ENCODE data around the gene ZFP91. TPM values are rescaled to one million over a fixed set of nuclear protein-coding genes. Genes with fewer than 3 reads are reported as not detected.

Gene ZFP91
- total and polyA plus RNA-seq, 7 donors, result 27.8 to 94.1 (median 68.4) TPM

DNA sequence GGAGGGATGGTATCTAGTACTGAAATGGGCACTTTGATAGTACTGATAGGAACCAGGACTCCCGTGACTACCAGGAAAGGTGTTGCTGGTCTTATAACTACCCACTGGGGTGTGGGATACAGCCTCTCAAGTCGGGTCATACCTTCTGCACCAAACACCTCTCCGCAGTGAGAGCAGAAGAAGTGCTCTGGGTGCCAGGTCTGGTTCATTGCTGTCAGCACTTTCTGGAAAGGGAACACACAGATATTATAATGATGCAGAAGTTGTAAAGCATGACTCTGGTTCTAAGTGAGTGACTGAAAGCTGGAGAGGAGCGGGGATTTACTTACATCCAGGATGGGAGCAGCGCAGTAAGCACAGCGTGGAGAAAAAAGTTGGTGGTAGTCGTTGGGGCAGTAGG lies 29.2 kb upstream of the ZFP91 start:
- DNase-seq, result no peak
- H3K4me3 ChIP-seq, result no peak overlapping the region
- H3K36me3 ChIP-seq (ENCODE audit: insufficient read depth in 1 of 2, low read depth in 1 of 2), result peaks cover 11 to 99% of the 10 kb centered on the region in 2 donors
- no peak overlapping the region for H3K27ac ChIP-seq
- no peaks in the 10 kb centered on the region for H3K4me1 ChIP-seq
- WGBS, 3 donors, result 93 to 97% (median 94%) methylated on average over 7 of the region's 7 CpGs
- no peaks in the 10 kb centered on the region for H3K27me3 ChIP-seq (ENCODE audit: insufficient read depth in 3 of 3, low read length in 2 of 3)
- TF ChIP-seq, protein P1, sequence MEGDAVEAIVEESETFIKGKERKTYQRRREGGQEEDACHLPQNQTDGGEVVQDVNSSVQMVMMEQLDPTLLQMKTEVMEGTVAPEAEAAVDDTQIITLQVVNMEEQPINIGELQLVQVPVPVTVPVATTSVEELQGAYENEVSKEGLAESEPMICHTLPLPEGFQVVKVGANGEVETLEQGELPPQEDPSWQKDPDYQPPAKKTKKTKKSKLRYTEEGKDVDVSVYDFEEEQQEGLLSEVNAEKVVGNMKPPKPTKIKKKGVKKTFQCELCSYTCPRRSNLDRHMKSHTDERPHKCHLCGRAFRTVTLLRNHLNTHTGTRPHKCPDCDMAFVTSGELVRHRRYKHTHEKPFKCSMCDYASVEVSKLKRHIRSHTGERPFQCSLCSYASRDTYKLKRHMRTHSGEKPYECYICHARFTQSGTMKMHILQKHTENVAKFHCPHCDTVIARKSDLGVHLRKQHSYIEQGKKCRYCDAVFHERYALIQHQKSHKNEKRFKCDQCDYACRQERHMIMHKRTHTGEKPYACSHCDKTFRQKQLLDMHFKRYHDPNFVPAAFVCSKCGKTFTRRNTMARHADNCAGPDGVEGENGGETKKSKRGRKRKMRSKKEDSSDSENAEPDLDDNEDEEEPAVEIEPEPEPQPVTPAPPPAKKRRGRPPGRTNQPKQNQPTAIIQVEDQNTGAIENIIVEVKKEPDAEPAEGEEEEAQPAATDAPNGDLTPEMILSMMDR (IDR thresholded peaks at IDR 0.05), result no peak
- no peaks in the 10 kb centered on the region for H3K9me3 ChIP-seq
- no peak for ATAC-seq
- intact Hi-C loops (cut with DNase I), result no loop called here

DNA sequence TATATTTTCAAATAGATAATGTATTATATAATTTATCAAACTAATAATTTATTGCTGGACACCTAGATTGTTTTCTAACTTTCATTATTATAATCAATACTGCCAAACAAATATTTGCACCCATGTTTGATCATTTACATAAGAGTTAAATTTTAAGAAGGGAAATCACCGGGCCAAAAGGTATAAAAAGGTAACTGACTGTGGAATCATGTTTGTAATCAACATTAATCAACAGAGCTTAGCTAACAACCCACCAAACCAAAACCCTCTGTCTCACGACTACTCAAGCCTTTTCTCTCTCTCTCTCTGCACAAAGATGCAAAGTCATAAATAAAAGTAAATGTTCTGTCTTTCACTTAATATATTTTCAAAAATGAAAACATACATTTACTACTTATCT lies 18.0 kb upstream of the ZFP91 start:
- no peak for DNase-seq
- Histone ChIP-seq H3K9me3 (no peaks in the 10 kb centered on the region), H3K27ac (no peak overlapping the region), H3K4me3 (no peak overlapping the region), H3K4me1 (no peaks in the 10 kb centered on the region), H3K36me3 (ENCODE audit: insufficient read depth in 1 of 2, low read depth in 1 of 2) (peaks cover 0 to 45% of the 10 kb centered on the region in 2 donors), H3K27me3 (ENCODE audit: insufficient read depth in 3 of 3, low read length in 2 of 3) (no peaks in the 10 kb centered on the region)
- WGBS, 3 donors, result 42 to 87% (median 55%) methylated on average over 2 of the region's 2 CpGs
- TF ChIP-seq, protein P1 (IDR thresholded peaks at IDR 0.05), result no peak
- intact Hi-C loops (cut with DNase I), result no loop called here
- ATAC-seq, result no peak

DNA sequence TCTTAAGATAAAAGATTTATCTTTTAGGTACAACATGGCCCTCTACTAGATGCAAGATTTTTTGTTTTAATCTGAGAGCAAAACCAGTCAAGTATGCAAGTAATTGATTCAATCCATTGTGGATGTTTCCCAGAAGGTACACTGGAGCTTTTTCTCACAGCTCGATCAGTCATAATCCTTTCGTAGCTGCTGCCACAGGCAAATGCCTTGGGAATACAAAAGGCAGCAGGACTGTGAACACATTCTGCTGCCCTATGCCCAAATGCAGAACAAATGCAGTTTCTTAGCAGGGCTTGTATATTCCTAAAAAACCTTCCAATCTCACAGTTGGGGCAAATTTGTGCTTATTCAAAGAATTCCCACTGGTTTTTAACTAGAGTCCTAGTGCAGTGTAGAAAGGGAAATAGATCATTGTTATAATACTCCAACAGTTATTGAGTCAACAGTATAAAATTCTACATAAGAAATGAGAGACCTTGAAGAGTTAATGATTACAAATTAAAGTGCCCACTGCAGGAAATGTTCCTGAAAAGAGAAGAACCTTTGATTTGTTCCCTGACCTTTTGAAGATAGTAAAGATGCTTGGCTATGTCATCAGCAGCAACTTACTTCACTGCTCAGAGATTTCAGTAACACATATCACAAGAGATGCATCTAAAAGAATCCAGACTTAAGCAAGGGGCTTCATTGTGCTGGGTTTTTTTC lies 17.3 kb upstream of the ZFP91 start:
- Histone ChIP-seq H3K36me3 (ENCODE audit: insufficient read depth in 1 of 2, low read depth in 1 of 2) (peaks cover 0 to 50% of the 10 kb centered on the region in 2 donors), H3K27me3 (ENCODE audit: insufficient read depth in 3 of 3, low read length in 2 of 3) (no peaks in the 10 kb centered on the region), H3K9me3 (no peaks in the 10 kb centered on the region), H3K4me1 (no peaks in the 10 kb centered on the region), H3K27ac (no peak overlapping the region), H3K4me3 (no peak overlapping the region)
- TF ChIP-seq, protein P1 (IDR thresholded peaks at IDR 0.05), result no peak
- DNase-seq (no peak), ATAC-seq (no peak)
- intact Hi-C loops (cut with DNase I), result no loop called here
- WGBS, 3 donors, result 32 to 46% (median 34%) methylated on average over 2 of the region's 2 CpGs

DNA sequence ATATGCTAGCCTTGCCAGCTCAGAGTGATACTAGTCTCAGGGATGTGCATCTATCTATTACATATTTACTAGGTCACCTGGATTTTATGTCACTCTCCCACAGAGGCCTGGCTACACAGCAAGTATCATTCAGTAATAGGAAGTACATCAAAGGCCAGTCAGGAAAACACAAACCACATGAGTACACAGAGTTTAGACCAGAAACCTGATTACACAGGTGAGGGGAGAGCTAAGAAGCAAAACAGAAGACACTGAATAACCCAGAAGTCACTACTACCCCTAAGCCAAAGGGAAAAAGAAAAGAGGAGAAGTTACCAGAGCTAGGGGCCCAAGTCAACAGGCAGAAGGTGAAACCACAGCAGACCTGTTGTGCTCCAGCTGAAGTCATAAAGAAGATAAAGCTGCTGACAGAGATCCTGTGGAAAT lies 16.5 kb upstream of the ZFP91 start:
- TF ChIP-seq, protein P1 (IDR thresholded peaks at IDR 0.05), result no peak
- ATAC-seq, result peak in 2 of 4 donors; percentile 33 to 59
- Histone ChIP-seq H3K27me3 (ENCODE audit: insufficient read depth in 3 of 3, low read length in 2 of 3) (no peaks in the 10 kb centered on the region), H3K4me3 (no peak overlapping the region), H3K27ac (no peak overlapping the region), H3K4me1 (no peaks in the 10 kb centered on the region), H3K9me3 (no peaks in the 10 kb centered on the region), H3K36me3 (ENCODE audit: insufficient read depth in 1 of 2, low read depth in 1 of 2) (peaks cover 0 to 52% of the 10 kb centered on the region in 2 donors)
- intact Hi-C loops (cut with DNase I), result no loop called here
- no peak for DNase-seq

DNA sequence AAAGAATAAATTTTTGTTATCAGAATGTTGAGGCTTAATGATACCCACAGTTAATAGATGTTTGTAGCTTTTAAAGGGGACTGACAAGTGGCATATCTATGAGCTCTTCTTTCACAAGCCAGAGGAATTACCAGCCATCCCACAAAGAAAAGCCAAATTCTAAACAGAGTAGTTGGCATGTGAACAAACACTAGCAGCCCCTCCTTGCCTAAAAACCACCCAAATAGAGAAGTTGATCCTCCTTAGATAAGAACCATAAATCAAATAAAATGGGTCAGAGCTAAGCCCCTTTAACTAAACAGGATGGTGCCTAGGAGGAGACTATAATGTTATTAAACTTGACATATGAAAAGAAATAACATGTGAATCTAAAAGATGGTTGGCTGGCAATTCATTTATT lies 14.6 kb upstream of the ZFP91 start:
- no peak overlapping the region for H3K27ac ChIP-seq
- H3K4me3 ChIP-seq, result no peak overlapping the region
- H3K9me3 ChIP-seq, result no peaks in the 10 kb centered on the region
- TF ChIP-seq, protein P1 (IDR thresholded peaks at IDR 0.05), result no peak
- ATAC-seq, result no peak
- no peak for DNase-seq
- intact Hi-C loops (cut with DNase I), result no loop called here
- H3K27me3 ChIP-seq (ENCODE audit: insufficient read depth in 3 of 3, low read length in 2 of 3), result no peaks in the 10 kb centered on the region
- H3K4me1 ChIP-seq, result no peaks in the 10 kb centered on the region
- H3K36me3 ChIP-seq (ENCODE audit: insufficient read depth in 1 of 2, low read depth in 1 of 2), result peaks cover 0 to 68% of the 10 kb centered on the region in 2 donors

All from psoas muscle (tissue), 8 donors.